ENCODE measurements around the gene ZCCHC2.

Gene ZCCHC2

GRCh38 chr18:62578980-62579511, 56.2 kb downstream of the ZCCHC2 start:
- no peak overlapping the region for H3K27ac ChIP-seq (ENCODE audit: low read depth, low read length)
- H3K9ac ChIP-seq (ENCODE audit: low read length): no peak overlapping the region
- peaks cover 15% of the 10 kb centered on the region for H3K36me3 ChIP-seq (ENCODE audit: control insufficient read depth, insufficient read depth, low read length)
- H3K4me1 ChIP-seq (ENCODE audit: control insufficient read depth, insufficient read depth, low read length): peaks cover 4% of the 10 kb centered on the region
- H3K4me3 ChIP-seq (ENCODE audit: low read depth, low read length): no peak overlapping the region
- H3K27me3 ChIP-seq (ENCODE audit: control insufficient read depth, insufficient read depth, low read length): no peaks in the 10 kb centered on the region
- no peaks in the 10 kb centered on the region for H3K9me3 ChIP-seq (ENCODE audit: control insufficient read depth, insufficient read depth, low read depth, low read length)

- H3K4me1 ChIP-seq (ENCODE audit: control insufficient read depth, insufficient read depth, low read length): peaks cover 5% of the 10 kb centered on the region
- no peaks in the 10 kb centered on the region for H3K9me3 ChIP-seq (ENCODE audit: control insufficient read depth, insufficient read depth, low read depth, low read length)
- H3K27me3 ChIP-seq (ENCODE audit: control insufficient read depth, insufficient read depth, low read length): no peaks in the 10 kb centered on the region
- H3K36me3 ChIP-seq (ENCODE audit: control insufficient read depth, insufficient read depth, low read length): no peaks in the 10 kb centered on the region; the same call in 1 of the 2 replicates
- H3K9ac ChIP-seq (ENCODE audit: low read length): no peak overlapping the region
- no peak overlapping the region for H3K27ac ChIP-seq (ENCODE audit: low read depth, low read length)
- H3K4me3 ChIP-seq (ENCODE audit: low read depth, low read length): no peak overlapping the region
These were observed 60.6 kb downstream of the ZCCHC2 start for GRCh38 chr18:62583376-62583775.

GRCh38 chr18:62584241-62585120, 61.7 kb downstream of the ZCCHC2 start:
- Histone ChIP-seq H3K9me3 (ENCODE audit: control insufficient read depth, insufficient read depth, low read depth, low read length) (no peaks in the 10 kb centered on the region), H3K4me3 (ENCODE audit: low read depth, low read length) (0 out of 2 replicates have a peak overlapping the region, but pooled peaks have one; percentile 26), H3K27me3 (ENCODE audit: control insufficient read depth, insufficient read depth, low read length) (no peaks in the 10 kb centered on the region), H3K4me1 (ENCODE audit: control insufficient read depth, insufficient read depth, low read length) (peaks cover 5% of the 10 kb centered on the region), H3K9ac (ENCODE audit: low read length) (no peak overlapping the region), H3K36me3 (ENCODE audit: control insufficient read depth, insufficient read depth, low read length) (no peaks in the 10 kb centered on the region; the same call in 1 of the 2 replicates), H3K27ac (ENCODE audit: low read depth, low read length) (no peak overlapping the region)

- no peak overlapping the region for H3K9ac ChIP-seq (ENCODE audit: low read length)
- H3K4me3 ChIP-seq (ENCODE audit: low read depth, low read length): no peak overlapping the region
- no peak overlapping the region for H3K27ac ChIP-seq (ENCODE audit: low read depth, low read length)
- peaks cover 5% of the 10 kb centered on the region for H3K4me1 ChIP-seq (ENCODE audit: control insufficient read depth, insufficient read depth, low read length)
- H3K9me3 ChIP-seq (ENCODE audit: control insufficient read depth, insufficient read depth, low read depth, low read length): peaks cover 6% of the 10 kb centered on the region
- no peaks in the 10 kb centered on the region for H3K27me3 ChIP-seq (ENCODE audit: control insufficient read depth, insufficient read depth, low read length)
- no peaks in the 10 kb centered on the region; the same call in 1 of the 2 replicates for H3K36me3 ChIP-seq (ENCODE audit: control insufficient read depth, insufficient read depth, low read length)
These were observed 62.7 kb downstream of the ZCCHC2 start for GRCh38 chr18:62585274-62586150.

- H3K4me1 ChIP-seq (ENCODE audit: control insufficient read depth, insufficient read depth, low read length): peaks cover 5% of the 10 kb centered on the region
- H3K27ac ChIP-seq (ENCODE audit: low read depth, low read length): no peak overlapping the region
- peaks cover 6% of the 10 kb centered on the region for H3K9me3 ChIP-seq (ENCODE audit: control insufficient read depth, insufficient read depth, low read depth, low read length)
- no peaks in the 10 kb centered on the region for H3K27me3 ChIP-seq (ENCODE audit: control insufficient read depth, insufficient read depth, low read length)
- H3K4me3 ChIP-seq (ENCODE audit: low read depth, low read length): no peak overlapping the region
- H3K36me3 ChIP-seq (ENCODE audit: control insufficient read depth, insufficient read depth, low read length): no peaks in the 10 kb centered on the region; the same call in 1 of the 2 replicates
- H3K9ac ChIP-seq (ENCODE audit: low read length): no peak overlapping the region
These were observed 63.4 kb downstream of the ZCCHC2 start for GRCh38 chr18:62586151-62586774.

- no peak overlapping the region for H3K27ac ChIP-seq (ENCODE audit: low read depth, low read length)
- H3K4me1 ChIP-seq (ENCODE audit: control insufficient read depth, insufficient read depth, low read length): peaks cover 5% of the 10 kb centered on the region
- H3K36me3 ChIP-seq (ENCODE audit: control insufficient read depth, insufficient read depth, low read length): no peaks in the 10 kb centered on the region; the same call in 1 of the 2 replicates
- H3K27me3 ChIP-seq (ENCODE audit: control insufficient read depth, insufficient read depth, low read length): no peaks in the 10 kb centered on the region
- H3K4me3 ChIP-seq (ENCODE audit: low read depth, low read length): no peak overlapping the region
- H3K9ac ChIP-seq (ENCODE audit: low read length): no peak overlapping the region
- H3K9me3 ChIP-seq (ENCODE audit: control insufficient read depth, insufficient read depth, low read depth, low read length): peaks cover 6% of the 10 kb centered on the region
These were observed 64.1 kb downstream of the ZCCHC2 start for GRCh38 chr18:62586781-62587487.

GRCh38 chr18:62587689-62588088, 64.9 kb downstream of the ZCCHC2 start:
- Histone ChIP-seq H3K9me3 (ENCODE audit: control insufficient read depth, insufficient read depth, low read depth, low read length) (peaks cover 7% of the 10 kb centered on the region), H3K27ac (ENCODE audit: low read depth, low read length) (no peak overlapping the region), H3K27me3 (ENCODE audit: control insufficient read depth, insufficient read depth, low read length) (no peaks in the 10 kb centered on the region), H3K9ac (ENCODE audit: low read length) (no peak overlapping the region), H3K4me1 (ENCODE audit: control insufficient read depth, insufficient read depth, low read length) (peaks cover 5% of the 10 kb centered on the region), H3K36me3 (ENCODE audit: control insufficient read depth, insufficient read depth, low read length) (no peaks in the 10 kb centered on the region; the same call in 1 of the 2 replicates), H3K4me3 (ENCODE audit: low read depth, low read length) (no peak overlapping the region)

- Histone ChIP-seq H3K4me3 (ENCODE audit: low read depth, low read length) (no peak overlapping the region), H3K4me1 (ENCODE audit: control insufficient read depth, insufficient read depth, low read length) (peaks cover 5% of the 10 kb centered on the region), H3K27me3 (ENCODE audit: control insufficient read depth, insufficient read depth, low read length) (no peaks in the 10 kb centered on the region), H3K9ac (ENCODE audit: low read length) (no peak overlapping the region), H3K9me3 (ENCODE audit: control insufficient read depth, insufficient read depth, low read depth, low read length) (peaks cover 12% of the 10 kb centered on the region), H3K27ac (ENCODE audit: low read depth, low read length) (no peak overlapping the region), H3K36me3 (ENCODE audit: control insufficient read depth, insufficient read depth, low read length) (no peaks in the 10 kb centered on the region; the same call in 1 of the 2 replicates)
These were observed 65.4 kb downstream of the ZCCHC2 start for GRCh38 chr18:62588217-62588616.

GRCh38 chr18:62590799-62591590, 68.2 kb downstream of the ZCCHC2 start:
- Histone ChIP-seq H3K27ac (ENCODE audit: low read depth, low read length) (no peak overlapping the region), H3K9me3 (ENCODE audit: control insufficient read depth, insufficient read depth, low read depth, low read length) (peaks cover 12% of the 10 kb centered on the region), H3K9ac (ENCODE audit: low read length) (no peak overlapping the region), H3K4me1 (ENCODE audit: control insufficient read depth, insufficient read depth, low read length) (no peaks in the 10 kb centered on the region), H3K4me3 (ENCODE audit: low read depth, low read length) (no peak overlapping the region), H3K36me3 (ENCODE audit: control insufficient read depth, insufficient read depth, low read length) (no peaks in the 10 kb centered on the region), H3K27me3 (ENCODE audit: control insufficient read depth, insufficient read depth, low read length) (peaks cover 16% of the 10 kb centered on the region)
